Vagina (tissue), 2 donors: ENCODE measurements around the gene SWI5. TPM values are rescaled to one million over a fixed set of nuclear protein-coding genes. Genes with fewer than 3 reads are reported as not detected.

Experiments
- DNase-seq, 2 donors: peaks; one replicate each; pipeline ENCODE4 v3.0.0-alpha.2; 2017; ENCODE audit errors: extremely low spot score in 2 of 2
- H3K27ac ChIP-seq: fragments of 200-600 bp; sonication (generic); one replicate; pipeline ENCODE4 v1.5.1; 2019
- H3K27me3 ChIP-seq: fragments of 200-600 bp; sonication (generic); one replicate; pipeline ENCODE4 v1.5.1; 2019
- H3K36me3 ChIP-seq, 2 donors: fragments of 200-600 bp; sonication (generic); one replicate each; pipeline ENCODE4 v1.5.1; 2017 to 2019
- H3K4me1 ChIP-seq: fragments of 200-600 bp; sonication (generic); one replicate; pipeline ENCODE4 v1.5.1; 2019
- H3K4me3 ChIP-seq, 2 donors: fragments of 200-600 bp; sonication (generic); 1 replicate in 1 of 2; 2 replicates in 1 of 2; pipeline ENCODE4 v1.5.1; 2016 to 2019
- H3K9me3 ChIP-seq: fragments of 200-600 bp; sonication (generic); one replicate; pipeline ENCODE4 v1.5.1; 2019
- CTCF ChIP-seq, 3 experiments: fragments of 450-650 bp in 2 of 3; fragments of 200-600 bp in 1 of 3; sonication (generic) in 1 of 3; IDR thresholded peaks; one replicate each; pipeline ENCODE4 v1.5.1; 2017 to 2019; ENCODE audit warnings: antibody characterized with exemption in 3 of 3, mild to moderate bottlenecking in 2 of 3, moderate library complexity in 2 of 3
- POLR2A ChIP-seq, 2 donors: fragments of 450-650 bp; IDR thresholded peaks; one replicate each; pipeline ENCODE4 v1.6.1; 2017; ENCODE audit warnings: antibody characterized with exemption in 2 of 2, mild to moderate bottlenecking in 2 of 2, moderate library complexity in 2 of 2
- POLR2AphosphoS5 ChIP-seq, 2 donors: sonication (generic); formaldehyde crosslinking; IDR thresholded peaks; one replicate each; pipeline ENCODE4 v1.9.0; 2017; ENCODE audit warnings: antibody characterized with exemption in 2 of 2, mild to moderate bottlenecking in 2 of 2, low read depth in 1 of 2; ENCODE audit not compliant: insufficient read depth in 1 of 2
- intact Hi-C: fragments of 100-400 bp; cut with DNase I; formaldehyde crosslinking; loops from one replicate; pipeline ENCODE4 v1.15.1; 2023
- microRNA counts, 2 donors: library from miRNA; unstranded; fragments of <30 nt; microRNA quantifications; one replicate each; lab custom pipeline; 2016 to 2017
- microRNA-seq: library from miRNA; unstranded; fragments of <30 nt; microRNA quantifications from one replicate; pipeline ENCODE4, GENCODE V29; 2017; ENCODE audit warnings: borderline number of aligned reads, borderline replicate concordance
- small RNA-seq: library from RNA; depleted of rRNA; stranded (forward); fragments of <200 nt; gene quantifications from one replicate; pipeline ENCODE3, GENCODE V24; 2016
- total RNA-seq: library from RNA; depleted of rRNA; stranded (reverse); fragments of >200 nt; gene quantifications from one replicate; pipeline ENCODE4 v1.2.3, GENCODE V29; 2016

The SWI5 gene
- total RNA-seq, 1 donor from 2014 or later = 42.7 TPM

- H3K27me3 ChIP-seq = no peaks in the 10 kb centered on the region
- no peaks in the 10 kb centered on the region for H3K9me3 ChIP-seq
- DNase-seq = no peak
- H3K27ac ChIP-seq = no peak overlapping the region
- TF ChIP-seq POLR2AphosphoS5 (IDR thresholded peaks at IDR 0.05; ENCODE audit: insufficient read depth in 1 of 2, low read depth in 1 of 2) (no peak), POLR2A (IDR thresholded peaks at IDR 0.05) (no peak), CTCF (IDR thresholded peaks at IDR 0.05) (no peak)
- intact Hi-C loops = no loop called here
- H3K36me3 ChIP-seq = peaks cover 0 to 6% of the 10 kb centered on the region in 2 donors
- no peaks in the 10 kb centered on the region for H3K4me1 ChIP-seq
- H3K4me3 ChIP-seq = no peak overlapping the region
These were observed 59.1 kb downstream of the SWI5 start for GRCh38 chr9:128335161-128335560.

GRCh38 chr9:128335914-128336313 lies 59.8 kb downstream of the SWI5 start:
- DNase-seq = no peak
- intact Hi-C loops = no loop called here

GRCh38 chr9:128337936-128338335 lies 61.9 kb downstream of the SWI5 start:
- Histone ChIP-seq H3K4me1 (peaks cover 14% of the 10 kb centered on the region), H3K9me3 (no peaks in the 10 kb centered on the region), H3K36me3 (peaks cover 0 to 6% of the 10 kb centered on the region in 2 donors), H3K27me3 (no peaks in the 10 kb centered on the region), H3K4me3 (no peak overlapping the region), H3K27ac (no peak overlapping the region)
- intact Hi-C loops = no loop called here
- no peak for DNase-seq
- TF ChIP-seq POLR2AphosphoS5 (IDR thresholded peaks at IDR 0.05; ENCODE audit: insufficient read depth in 1 of 2, low read depth in 1 of 2) (no peak), POLR2A (IDR thresholded peaks at IDR 0.05) (no peak), CTCF (IDR thresholded peaks at IDR 0.05) (no peak)

More at GRCh38 chr9:128335914-128336313, 59.8 kb downstream of the SWI5 start:
- TF ChIP-seq POLR2A (IDR thresholded peaks at IDR 0.05) (no peak), POLR2AphosphoS5 (IDR thresholded peaks at IDR 0.05; ENCODE audit: insufficient read depth in 1 of 2, low read depth in 1 of 2) (no peak)
- H3K27me3 ChIP-seq = no peaks in the 10 kb centered on the region
- H3K4me1 ChIP-seq = peaks cover 3% of the 10 kb centered on the region
- no peaks in the 10 kb centered on the region for H3K9me3 ChIP-seq
- peaks cover 0 to 6% of the 10 kb centered on the region in 2 donors for H3K36me3 ChIP-seq
- H3K4me3 ChIP-seq = no peak overlapping the region
- H3K27ac ChIP-seq = no peak overlapping the region

MicroRNA genes within 50 kb of the gene (microRNA counts, 767-probe panel; counts per million panel counts)
- microRNA hsa-miR-199b-5p (lab: Ali Mortazavi, UCI) (6,634 to 6,693 counts per million in 2 donors), microRNA hsa-miR-3154 (lab: Ali Mortazavi, UCI) (238 to 261 counts per million in 2 donors)

Small RNA genes within 50 kb of the gene (microRNA-seq; reads per million reads assigned to microRNA genes)
- gene MIR199B = 1,085 reads per million, percentile 79 among the genes with 10 or more reads in this experiment
- not detected for gene MIR3154

Small RNA genes within 50 kb of the gene (small RNA-seq; reads per million reads assigned to genes)
- 46.0 reads per million, percentile 96 among the genes with 10 or more reads in this experiment for gene MIR199B
- gene MIR3154 = 0.34 reads per million

Other genes starting within 250 kb of the SWI5 start
- gene NAIF1, start 209.0 kb upstream of the SWI5 start, total RNA-seq = 13.3 TPM
- gene SLC25A25, start 208.0 kb upstream of the SWI5 start, total RNA-seq = 44.4 TPM
- gene PTGES2, start 148.5 kb upstream of the SWI5 start, total RNA-seq = 101 TPM
- gene LCN2, start 126.8 kb upstream of the SWI5 start, total RNA-seq = 136 TPM
- gene BBLN, start 116.0 kb upstream of the SWI5 start, total RNA-seq = 134 TPM
- gene CIZ1, start 84.7 kb upstream of the SWI5 start, total RNA-seq = 101 TPM
- 33.4 TPM for gene DNM1, start 72.9 kb upstream of the SWI5 start, total RNA-seq
- gene GOLGA2, start 269 bp upstream of the SWI5 start, total RNA-seq = 84.5 TPM
- 11.3 TPM for gene TRUB2, start 46.2 kb downstream of the SWI5 start, total RNA-seq
- 42.0 TPM for gene COQ4, start 46.6 kb downstream of the SWI5 start, total RNA-seq
- 28.0 TPM for gene SLC27A4, start 64.3 kb downstream of the SWI5 start, total RNA-seq
- 15.2 TPM for gene URM1, start 95.1 kb downstream of the SWI5 start, total RNA-seq
- 36.1 TPM for gene CERCAM, start 144.6 kb downstream of the SWI5 start, total RNA-seq
- gene ODF2, start 179.7 kb downstream of the SWI5 start, total RNA-seq = 18.9 TPM
- gene GLE1, start 228.4 kb downstream of the SWI5 start, total RNA-seq = 20.9 TPM